Measurements from ENCODE around the gene FBXO24. TPM values are rescaled to one million over a fixed set of nuclear protein-coding genes. Genes with fewer than 3 reads are reported as not detected.

Gene FBXO24
- total RNA-seq, 4 donors from 2014 or later: 0.47 to 2.4 (median 0.57) TPM

DNA sequence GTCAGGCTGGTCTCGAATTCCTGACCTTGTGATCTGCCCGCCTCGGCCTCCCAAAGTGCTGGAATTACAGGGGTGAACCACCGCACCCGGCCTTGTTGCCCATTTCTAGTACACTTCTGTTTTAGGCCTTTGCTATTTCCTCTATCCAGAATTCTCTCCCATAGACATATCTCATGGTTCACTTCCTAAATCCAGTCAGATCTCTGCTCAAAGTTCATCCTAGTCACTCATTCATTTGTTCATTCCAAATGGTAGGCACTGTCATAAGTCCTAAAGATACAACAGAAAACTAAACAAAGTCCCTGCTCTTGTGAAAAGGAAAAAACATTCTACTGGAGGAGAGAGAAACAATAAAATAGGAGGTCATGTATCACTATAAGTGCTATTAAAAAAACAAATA lies 23.8 kb downstream of the FBXO24 start:
- TF ChIP-seq EP300 (IDR thresholded peaks at IDR 0.05): no peak
- TF ChIP-seq POLR2A (IDR thresholded peaks at IDR 0.05): no peak
- TF ChIP-seq, protein P1, sequence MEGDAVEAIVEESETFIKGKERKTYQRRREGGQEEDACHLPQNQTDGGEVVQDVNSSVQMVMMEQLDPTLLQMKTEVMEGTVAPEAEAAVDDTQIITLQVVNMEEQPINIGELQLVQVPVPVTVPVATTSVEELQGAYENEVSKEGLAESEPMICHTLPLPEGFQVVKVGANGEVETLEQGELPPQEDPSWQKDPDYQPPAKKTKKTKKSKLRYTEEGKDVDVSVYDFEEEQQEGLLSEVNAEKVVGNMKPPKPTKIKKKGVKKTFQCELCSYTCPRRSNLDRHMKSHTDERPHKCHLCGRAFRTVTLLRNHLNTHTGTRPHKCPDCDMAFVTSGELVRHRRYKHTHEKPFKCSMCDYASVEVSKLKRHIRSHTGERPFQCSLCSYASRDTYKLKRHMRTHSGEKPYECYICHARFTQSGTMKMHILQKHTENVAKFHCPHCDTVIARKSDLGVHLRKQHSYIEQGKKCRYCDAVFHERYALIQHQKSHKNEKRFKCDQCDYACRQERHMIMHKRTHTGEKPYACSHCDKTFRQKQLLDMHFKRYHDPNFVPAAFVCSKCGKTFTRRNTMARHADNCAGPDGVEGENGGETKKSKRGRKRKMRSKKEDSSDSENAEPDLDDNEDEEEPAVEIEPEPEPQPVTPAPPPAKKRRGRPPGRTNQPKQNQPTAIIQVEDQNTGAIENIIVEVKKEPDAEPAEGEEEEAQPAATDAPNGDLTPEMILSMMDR (IDR thresholded peaks at IDR 0.05): no peak
- H3K27ac ChIP-seq: no peak overlapping the region
- H3K36me3 ChIP-seq: no peaks in the 10 kb centered on the region
- 95% methylated on average over 5 of the region's 5 CpGs for WGBS
- H3K9me3 ChIP-seq: no peaks in the 10 kb centered on the region
- H3K4me1 ChIP-seq: peaks cover 26% of the 10 kb centered on the region
- H3K27me3 ChIP-seq: no peaks in the 10 kb centered on the region
- DNase-seq (ENCODE audit: low spot score in 2 of 2): no peak
- H3K4me3 ChIP-seq: no peak overlapping the region

DNA sequence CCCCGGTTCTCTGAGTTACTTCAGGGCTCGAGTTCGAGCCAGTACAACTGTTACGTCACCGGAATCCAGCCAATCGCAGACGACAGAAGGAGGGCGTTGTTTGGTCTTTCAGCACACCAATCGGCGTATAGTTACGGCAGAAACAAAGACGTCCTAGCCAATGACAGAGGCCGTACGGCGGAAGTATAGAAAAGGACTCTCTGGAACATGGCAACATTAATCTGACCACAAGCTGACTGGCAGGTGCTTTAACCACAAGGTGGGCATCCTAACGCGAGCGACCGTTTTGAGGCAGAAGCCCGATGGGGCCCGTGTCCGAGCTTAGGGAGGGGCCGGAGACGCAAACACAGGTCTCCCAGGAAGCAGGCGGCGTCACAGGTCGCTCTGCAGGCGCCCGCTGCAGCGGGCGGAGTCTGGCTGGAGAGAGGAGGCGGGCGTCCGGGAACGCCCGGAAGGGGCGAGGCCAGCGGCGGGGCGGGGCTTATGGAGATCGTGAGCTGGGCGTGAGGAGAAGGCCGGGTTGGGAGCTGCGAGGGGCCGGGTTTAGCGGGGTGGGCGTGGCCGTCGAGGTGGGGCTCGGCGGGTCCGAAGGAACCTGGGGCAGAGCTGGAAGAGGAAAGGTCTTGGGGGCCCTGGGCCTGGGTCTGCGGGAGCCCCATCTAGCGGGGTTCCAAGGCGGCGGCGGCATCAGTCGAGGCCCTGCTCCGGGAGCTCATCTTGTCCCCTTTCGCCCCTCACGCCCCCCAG lies 26.0 kb downstream of the FBXO24 start, which contains the start of gene MOSPD3:
MOSPD3 (plus strand) TSS at position 558 of the 747 bp plus-strand sequence. CDS start 252 bp downstream, outside the sequence.
- TF ChIP-seq POLR2AphosphoS5 (IDR thresholded peaks at IDR 0.05): peak; percentile 37 to 97 (median 88)
- TF ChIP-seq, protein P1 (IDR thresholded peaks at IDR 0.05): no peak
- TF ChIP-seq POLR2A (IDR thresholded peaks at IDR 0.05): peak in 1 of 2 donors; percentile 83
- TF ChIP-seq EP300 (IDR thresholded peaks at IDR 0.05): no peak
- Histone ChIP-seq H3K4me1 (peaks cover 17% of the 10 kb centered on the region), H3K36me3 (no peaks in the 10 kb centered on the region), H3K4me3 (peak within 1 kb of the TSS; percentile 90), H3K27me3 (no peaks in the 10 kb centered on the region), H3K27ac (peak within 1 kb of the TSS; percentile 91), H3K9me3 (no peaks in the 10 kb centered on the region)
- 1% methylated on average over 41 of the region's 61 CpGs for WGBS
- peak; percentile 99 to 100 for DNase-seq (ENCODE audit: low spot score in 2 of 2)

DNA sequence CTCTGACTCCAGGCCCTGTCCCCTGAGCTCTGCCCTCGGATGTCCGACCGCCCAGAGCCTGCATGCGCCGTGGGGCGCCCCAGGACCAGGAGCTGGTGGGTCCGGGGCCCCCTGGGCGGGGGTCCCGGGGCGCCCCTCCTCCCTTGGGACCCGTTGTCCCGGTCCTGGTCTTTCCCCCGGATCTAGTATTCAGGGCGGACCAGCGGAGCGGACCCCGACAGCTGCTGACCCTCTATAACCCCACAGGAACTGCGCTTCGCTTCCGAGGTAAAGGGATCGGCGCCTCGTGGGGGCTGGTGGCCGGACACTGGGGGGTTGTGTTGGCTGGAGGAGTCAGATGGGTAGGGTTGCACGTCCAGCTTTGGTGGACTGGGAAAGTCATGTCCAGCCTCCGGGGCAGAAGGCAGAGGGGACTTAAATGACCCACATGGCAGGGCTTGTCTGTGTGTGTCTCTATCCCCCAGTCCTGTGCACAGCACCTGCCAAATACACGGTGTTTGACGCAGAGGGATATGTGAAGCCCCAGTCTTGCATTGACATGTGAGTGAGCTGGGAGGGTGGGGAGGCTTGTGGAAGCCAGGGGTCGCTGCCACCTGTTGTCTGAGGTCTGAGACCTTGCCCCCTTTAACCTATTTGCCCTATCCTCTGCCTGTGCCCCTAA lies 26.7 kb downstream of the FBXO24 start:
- no peaks in the 10 kb centered on the region for H3K36me3 ChIP-seq
- no peaks in the 10 kb centered on the region for H3K9me3 ChIP-seq
- TF ChIP-seq POLR2AphosphoS5 (IDR thresholded peaks at IDR 0.05) (no peak), EP300 (IDR thresholded peaks at IDR 0.05) (no peak), POLR2A (IDR thresholded peaks at IDR 0.05) (no peak)
- TF ChIP-seq, protein P1 (IDR thresholded peaks at IDR 0.05): no peak
- 0% methylated on average over 1 of the region's 29 CpGs for WGBS
- peaks cover 17% of the 10 kb centered on the region for H3K4me1 ChIP-seq
- no peaks in the 10 kb centered on the region for H3K27me3 ChIP-seq
- peak overlapping the region; percentile 90 for H3K4me3 ChIP-seq
- H3K27ac ChIP-seq: peak overlapping the region; percentile 91
- DNase-seq (ENCODE audit: low spot score in 2 of 2): no peak

DNA sequence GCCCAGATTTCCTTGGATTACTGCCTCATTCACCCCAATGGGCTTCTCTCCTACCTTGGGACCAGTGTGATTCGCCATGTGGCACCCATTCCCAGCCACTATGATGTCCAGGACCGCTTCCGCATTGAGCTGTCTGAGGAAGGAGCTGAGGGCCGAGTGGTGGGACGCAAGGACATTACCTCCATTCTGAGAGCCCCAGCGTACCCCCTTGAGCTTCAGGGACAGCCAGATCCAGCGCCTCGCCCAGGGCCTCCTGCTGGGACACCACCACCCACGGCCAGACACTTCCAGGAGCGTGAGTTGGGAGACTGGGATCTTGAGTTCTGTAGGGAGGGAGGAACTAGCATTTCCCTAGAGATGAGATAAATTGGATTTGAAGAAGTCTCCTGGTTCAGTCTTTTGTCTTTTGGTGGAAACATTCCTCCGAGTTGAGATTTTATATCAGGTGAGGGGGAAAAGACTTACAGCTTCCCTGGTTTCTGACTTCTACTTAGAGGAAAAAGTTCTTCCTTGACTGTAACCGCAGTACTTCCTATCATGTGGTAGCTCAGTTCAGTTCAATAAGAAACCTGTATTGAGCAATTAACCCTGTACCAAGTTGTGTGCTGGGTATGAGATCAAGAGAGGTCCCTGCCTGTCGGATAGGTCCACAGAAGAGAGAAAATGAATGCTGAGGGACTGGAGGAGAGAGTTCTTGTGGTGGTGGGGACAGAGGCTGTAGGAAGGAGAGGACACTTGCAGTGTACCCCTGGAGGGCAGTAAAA lies 27.5 kb downstream of the FBXO24 start:
- H3K27ac ChIP-seq: no peak overlapping the region

More for the DNA sequence above, 27.5 kb downstream of the FBXO24 start:
- DNase-seq (ENCODE audit: low spot score in 2 of 2): no peak
- peak overlapping the region; percentile 90 for H3K4me3 ChIP-seq
- H3K36me3 ChIP-seq: no peaks in the 10 kb centered on the region
- WGBS: 82% methylated on average over 5 of the region's 13 CpGs
- H3K27me3 ChIP-seq: no peaks in the 10 kb centered on the region
- TF ChIP-seq, protein P1 (IDR thresholded peaks at IDR 0.05): no peak
- TF ChIP-seq POLR2AphosphoS5 (IDR thresholded peaks at IDR 0.05): no peak
- no peak for TF ChIP-seq POLR2A (IDR thresholded peaks at IDR 0.05)
- TF ChIP-seq EP300 (IDR thresholded peaks at IDR 0.05): no peak
- peaks cover 17% of the 10 kb centered on the region for H3K4me1 ChIP-seq
- no peaks in the 10 kb centered on the region for H3K9me3 ChIP-seq

Measured in suprapubic skin (tissue), 4 donors.